H9 (cell line): ENCODE measurements around the gene GIMAP4. TPM values are rescaled to one million over a fixed set of nuclear protein-coding genes. Genes with fewer than 3 reads are reported as not detected.
"Not testable (repeated sequence)": the region's sequence is repeated elsewhere in the genome, so short reads cannot be mapped to it uniquely, and the experiment has no call there.

Experiments
- DNase-seq: peaks from one replicate; pipeline ENCODE4 v3.0.0-alpha.2; 2017
- H2AFZ ChIP-seq: one replicate; pipeline ENCODE4 v1.6.1; 2013; ENCODE audit warnings: mild to moderate bottlenecking, low read length, control low read depth, moderate library complexity
- H2AK5ac ChIP-seq: 2 replicates; pipeline ENCODE4 v1.6.1; 2013; ENCODE audit warnings: low read length, control low read depth, mixed read lengths; ENCODE audit not compliant: insufficient read length
- H2BK120ac ChIP-seq: one replicate; pipeline ENCODE4 v1.6.1; 2013; ENCODE audit warnings: low read depth, mild to moderate bottlenecking, low read length, control low read depth, inconsistent platforms; ENCODE audit not compliant: poor library complexity, severe bottlenecking
- H2BK12ac ChIP-seq: 2 replicates; pipeline ENCODE4 v1.6.1; 2013; ENCODE audit warnings: low read length, control low read depth, mixed read lengths, low read depth; ENCODE audit not compliant: insufficient read length
- H2BK15ac ChIP-seq: 2 replicates; pipeline ENCODE4 v1.6.1; 2013; ENCODE audit warnings: low read depth, low read length, control low read depth
- H2BK20ac ChIP-seq: one replicate; pipeline ENCODE4 v1.6.1; 2013; ENCODE audit warnings: low read depth, mild to moderate bottlenecking, low read length, control low read depth, inconsistent platforms; ENCODE audit not compliant: poor library complexity, severe bottlenecking
- H2BK5ac ChIP-seq: 2 replicates; pipeline ENCODE4 v1.6.1; 2013; ENCODE audit warnings: low read length, control low read depth, mixed read lengths; ENCODE audit not compliant: insufficient read length
- H3K14ac ChIP-seq: 2 replicates; pipeline ENCODE4 v1.6.1; 2013; ENCODE audit warnings: low read length, control low read depth; ENCODE audit not compliant: insufficient read depth
- H3K18ac ChIP-seq: 2 replicates; pipeline ENCODE4 v1.6.1; 2013; ENCODE audit warnings: low read depth, mild to moderate bottlenecking, mixed read lengths, low read length, control low read depth; ENCODE audit not compliant: insufficient read length
- H3K23ac ChIP-seq: 2 replicates; pipeline ENCODE4 v1.6.1; 2013; ENCODE audit warnings: low read length, control low read depth, mixed read lengths, low read depth; ENCODE audit not compliant: insufficient read length
- H3K23me2 ChIP-seq: 2 replicates; pipeline ENCODE4 v1.6.1; 2013; ENCODE audit warnings: low read depth, mild to moderate bottlenecking, mixed read lengths, low read length, control low read depth; ENCODE audit not compliant: insufficient read length, poor library complexity, severe bottlenecking
- H3K27ac ChIP-seq: 2 replicates; pipeline ENCODE4 v1.5.1; 2013; ENCODE audit warnings: low read length, control low read depth, mixed read lengths, low read depth; ENCODE audit not compliant: insufficient read length
- H3K27me3 ChIP-seq: 2 replicates; pipeline ENCODE4 v1.6.1; 2013; ENCODE audit warnings: low read length, control low read depth, inconsistent platforms; ENCODE audit not compliant: insufficient read depth
- H3K4ac ChIP-seq: 2 replicates; pipeline ENCODE4 v1.6.1; 2013; ENCODE audit warnings: low read depth, mild to moderate bottlenecking, control low read depth, inconsistent platforms, low read length, moderate library complexity
- H3K4me1 ChIP-seq: 2 replicates; pipeline ENCODE4 v1.6.1; 2013; ENCODE audit warnings: low read length, control low read depth, inconsistent platforms; ENCODE audit not compliant: insufficient read depth
- H3K4me2 ChIP-seq: 2 replicates; pipeline ENCODE4 v1.6.1; 2013; ENCODE audit warnings: low read length, control low read depth, mixed read lengths; ENCODE audit not compliant: insufficient read length, insufficient read depth
- H3K56ac ChIP-seq: 2 replicates; pipeline ENCODE4 v1.6.1; 2013; ENCODE audit warnings: low read depth, mild to moderate bottlenecking, mixed read lengths, low read length, control low read depth; ENCODE audit not compliant: insufficient read length
- H3K79me1 ChIP-seq: 2 replicates; pipeline ENCODE4 v1.6.1; 2013; ENCODE audit warnings: low read depth, mild to moderate bottlenecking, moderate library complexity, low read length, control low read depth, inconsistent platforms; ENCODE audit not compliant: insufficient read depth, poor library complexity, severe bottlenecking
- H3K79me2 ChIP-seq: 2 replicates; pipeline ENCODE4 v1.6.1; 2013; ENCODE audit warnings: low read length, control low read depth, inconsistent platforms; ENCODE audit not compliant: insufficient read depth
- H3K9ac ChIP-seq: 2 replicates; pipeline ENCODE4 v1.6.1; 2013; ENCODE audit warnings: low read length, control low read depth, mixed read lengths; ENCODE audit not compliant: insufficient read length; ENCODE audit errors: extremely low read depth
- H3K9me3 ChIP-seq: one replicate; pipeline ENCODE4 v1.6.1; 2013; ENCODE audit warnings: low read depth, low read length, inconsistent platforms; ENCODE audit not compliant: control insufficient read depth
- H3T11ph ChIP-seq: one replicate; pipeline ENCODE4 v1.6.1; 2013; ENCODE audit warnings: mild to moderate bottlenecking, low read length, control low read depth, inconsistent platforms
- H4K20me1 ChIP-seq: one replicate; pipeline ENCODE4 v1.6.1; 2013; ENCODE audit not compliant: control insufficient read depth, insufficient read length, insufficient read depth
- H4K5ac ChIP-seq: 2 replicates; pipeline ENCODE4 v1.6.1; 2013; ENCODE audit warnings: low read depth, mild to moderate bottlenecking, mixed read lengths, low read length, control low read depth; ENCODE audit not compliant: insufficient read length
- H4K8ac ChIP-seq: replicated peaks from 2 replicates; pipeline ENCODE4 v1.6.1; 2013; ENCODE audit warnings: low read length, control low read depth, mixed read lengths, low read depth; ENCODE audit not compliant: insufficient read length
- H4K91ac ChIP-seq: 2 replicates; pipeline ENCODE4 v1.6.1; 2013; ENCODE audit warnings: low read depth, mild to moderate bottlenecking, moderate library complexity, mixed read lengths, low read length, control low read depth; ENCODE audit not compliant: insufficient read length
- H3K27ac Mint-ChIP-seq, 3 experiments: 2 replicates in 2 of 3; 3 replicates in 1 of 3; pipeline ENCODE4 v1.8.0; 2020 to 2021; ENCODE audit warnings: mixed read lengths in 3 of 3, mild to moderate bottlenecking in 1 of 3, moderate library complexity in 1 of 3
- H3K27me3 Mint-ChIP-seq: 2 replicates; pipeline ENCODE4 v1.8.0; 2021; ENCODE audit warnings: low read depth, mild to moderate bottlenecking, moderate library complexity, mixed read lengths
- H3K36me3 Mint-ChIP-seq, 3 experiments: 2 replicates in 2 of 3; 3 replicates in 1 of 3; pipeline ENCODE4 v1.8.0; 2020 to 2021; ENCODE audit warnings: low read depth in 3 of 3, mixed read lengths in 3 of 3; ENCODE audit not compliant: insufficient read depth in 1 of 3
- H3K4me1 Mint-ChIP-seq, 2 experiments: 2 replicates each; pipeline ENCODE4 v1.8.0; 2020; ENCODE audit warnings: mixed read lengths in 2 of 2
- H3K4me3 Mint-ChIP-seq, 2 experiments: 2 replicates in 1 of 2; 3 replicates in 1 of 2; pipeline ENCODE4 v1.8.0; 2020 to 2021; ENCODE audit warnings: mild to moderate bottlenecking in 2 of 2, mixed read lengths in 2 of 2, moderate library complexity in 1 of 2
- H3K9me3 Mint-ChIP-seq, 2 experiments: 2 replicates in 1 of 2; 3 replicates in 1 of 2; pipeline ENCODE4 v1.8.0; 2020; ENCODE audit warnings: mild to moderate bottlenecking in 2 of 2, mixed read lengths in 2 of 2, moderate library complexity in 1 of 2
- WGBS: extraction: QIAGEN DNeasy Blood & Tissue Kit; methylation state at CpG from one replicate; pipeline ENCODE4 v1.1.7; 2013; ENCODE audit warnings: missing lambda C conversion rate, low lambda C conversion rate, mixed read lengths; ENCODE audit not compliant: insufficient read length; ENCODE audit errors: extremely low coverage; 5-methylcytosine and 5-hydroxymethylcytosine counted together
- total RNA-seq: library from RNA; stranded (reverse); gene quantifications from 2 replicates; pipeline ENCODE4 v1.2.1, GENCODE V29; 2021

GIMAP4 gene
- total RNA-seq, 1 experiment from 2014 or later: not detected

GRCh38 chr7:150615221-150615755, 48.1 kb downstream of the GIMAP4 start:
- H3K14ac ChIP-seq, H2AK5ac ChIP-seq, H3K79me2 ChIP-seq, H3K4me2 ChIP-seq, H3K79me1 ChIP-seq, H2AFZ ChIP-seq, H3T11ph ChIP-seq, H2BK120ac ChIP-seq, H3K4ac ChIP-seq, H3K27ac Mint-ChIP-seq, H3K4me1 ChIP-seq, H3K23ac ChIP-seq, H3K9me3 ChIP-seq, H4K8ac ChIP-seq, H3K18ac ChIP-seq, H3K36me3 Mint-ChIP-seq, H3K4me3 Mint-ChIP-seq, H3K56ac ChIP-seq, H3K27ac ChIP-seq, H3K4me1 Mint-ChIP-seq, H3K27me3 ChIP-seq, H3K23me2 ChIP-seq, H2BK20ac ChIP-seq, H4K91ac ChIP-seq, H2BK5ac ChIP-seq, H2BK15ac ChIP-seq, H3K9ac ChIP-seq, H3K9me3 Mint-ChIP-seq, DNase-seq, H4K5ac ChIP-seq, H2BK12ac ChIP-seq, H4K20me1 ChIP-seq: not testable (repeated sequence)
- no CpG with 5 or more reads among the region's 5 CpGs for WGBS
- H3K27me3 Mint-ChIP-seq: peaks cover 38% of the 10 kb centered on the region
